Gastroesophageal sphincter (tissue), 3 donors: ENCODE measurements around the gene AP4S1.

Source experiments
- POLR2A ChIP-seq, 2 donors: fragments of 450-650 bp; IDR thresholded peaks; one replicate each; pipeline ENCODE4 v1.6.1; 2017; ENCODE audit warnings: antibody characterized with exemption in 2 of 2, mild to moderate bottlenecking in 2 of 2, moderate library complexity in 1 of 2
- POLR2AphosphoS5 ChIP-seq: sonication (generic); formaldehyde crosslinking; IDR thresholded peaks from one replicate; pipeline ENCODE4 v1.6.1; 2017; ENCODE audit warnings: antibody characterized with exemption
- TF ChIP-seq, protein P1 (sequence below), 4 experiments: fragments of 200-600 bp in 2 of 4; fragments of 450-650 bp in 2 of 4; sonication (generic) in 1 of 4; IDR thresholded peaks; one replicate each; pipeline ENCODE4 v1.5.1; 2017 to 2019; ENCODE audit warnings: antibody characterized with exemption in 4 of 4, mild to moderate bottlenecking in 2 of 4, moderate library complexity in 2 of 4

DNA sequence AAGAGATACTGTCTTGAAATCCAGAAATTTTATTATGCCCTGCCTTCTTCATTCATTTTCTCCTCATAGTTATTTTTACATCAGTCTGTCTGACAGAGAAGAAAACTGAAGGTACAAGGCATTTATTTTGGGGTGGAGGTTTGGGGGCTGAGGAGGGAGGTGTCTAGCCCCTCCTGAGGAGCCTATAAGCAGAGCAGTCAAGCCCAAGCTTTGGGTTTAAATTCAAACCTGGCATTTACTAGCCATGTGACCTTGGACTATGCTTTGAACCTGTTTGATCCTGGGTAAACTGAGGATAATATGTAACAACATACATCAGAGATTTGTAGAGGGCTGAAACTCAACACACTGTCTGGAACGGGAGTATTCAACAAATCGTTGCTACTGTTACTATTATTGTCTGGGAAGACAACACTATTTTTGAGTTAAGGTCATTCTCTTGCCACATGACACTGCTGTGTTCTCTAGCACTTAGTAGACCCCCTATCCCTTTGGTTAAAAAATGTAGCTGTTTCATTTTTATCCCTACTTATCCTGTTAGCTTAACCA, 66.8 kb downstream of the AP4S1 start:
- TF ChIP-seq POLR2AphosphoS5, result no peak
- TF ChIP-seq, protein P1, sequence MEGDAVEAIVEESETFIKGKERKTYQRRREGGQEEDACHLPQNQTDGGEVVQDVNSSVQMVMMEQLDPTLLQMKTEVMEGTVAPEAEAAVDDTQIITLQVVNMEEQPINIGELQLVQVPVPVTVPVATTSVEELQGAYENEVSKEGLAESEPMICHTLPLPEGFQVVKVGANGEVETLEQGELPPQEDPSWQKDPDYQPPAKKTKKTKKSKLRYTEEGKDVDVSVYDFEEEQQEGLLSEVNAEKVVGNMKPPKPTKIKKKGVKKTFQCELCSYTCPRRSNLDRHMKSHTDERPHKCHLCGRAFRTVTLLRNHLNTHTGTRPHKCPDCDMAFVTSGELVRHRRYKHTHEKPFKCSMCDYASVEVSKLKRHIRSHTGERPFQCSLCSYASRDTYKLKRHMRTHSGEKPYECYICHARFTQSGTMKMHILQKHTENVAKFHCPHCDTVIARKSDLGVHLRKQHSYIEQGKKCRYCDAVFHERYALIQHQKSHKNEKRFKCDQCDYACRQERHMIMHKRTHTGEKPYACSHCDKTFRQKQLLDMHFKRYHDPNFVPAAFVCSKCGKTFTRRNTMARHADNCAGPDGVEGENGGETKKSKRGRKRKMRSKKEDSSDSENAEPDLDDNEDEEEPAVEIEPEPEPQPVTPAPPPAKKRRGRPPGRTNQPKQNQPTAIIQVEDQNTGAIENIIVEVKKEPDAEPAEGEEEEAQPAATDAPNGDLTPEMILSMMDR (IDR thresholded peaks at IDR 0.05), result no peak
- TF ChIP-seq POLR2A (IDR thresholded peaks at IDR 0.05), result no peak
